Loucy (cell line): ENCODE measurements around the gene ZNF326.

Experiments used
- EZH2phosphoT487 ChIP-seq: fragments of 200-600 bp; IDR thresholded peaks from 2 replicates; pipeline ENCODE4 v1.6.1; 2018; ENCODE audit warnings: antibody characterized with exemption, mild to moderate bottlenecking, moderate library complexity, borderline replicate concordance
- TF ChIP-seq, protein P1 (sequence below): fragments of 200-600 bp; sonication (generic); conservative IDR thresholded peaks from 2 replicates; pipeline ENCODE4 v1.5.1; 2014; ENCODE audit warnings: mild to moderate bottlenecking, antibody characterized with exemption, low read length

DNA sequence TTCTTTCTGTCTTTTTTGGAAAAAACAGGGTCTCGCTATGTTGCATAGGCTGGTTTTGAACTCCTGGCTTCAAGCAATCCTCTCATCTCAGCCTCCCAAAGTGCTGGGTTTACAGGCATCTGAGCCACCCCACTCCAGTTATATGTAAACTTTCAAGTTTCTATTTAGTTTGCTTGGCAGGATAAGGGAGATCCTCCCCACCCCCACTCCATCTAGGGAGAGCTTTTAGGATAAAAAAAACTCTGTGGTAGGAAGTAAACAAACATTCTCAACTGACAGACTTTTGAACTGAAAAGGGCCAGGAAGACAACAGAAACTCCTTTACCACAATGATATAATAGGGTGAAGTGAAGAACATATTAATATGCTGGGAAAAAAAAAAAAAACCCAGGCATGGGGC lies 41.0 kb upstream of the ZNF326 start:
- TF ChIP-seq, protein P1, sequence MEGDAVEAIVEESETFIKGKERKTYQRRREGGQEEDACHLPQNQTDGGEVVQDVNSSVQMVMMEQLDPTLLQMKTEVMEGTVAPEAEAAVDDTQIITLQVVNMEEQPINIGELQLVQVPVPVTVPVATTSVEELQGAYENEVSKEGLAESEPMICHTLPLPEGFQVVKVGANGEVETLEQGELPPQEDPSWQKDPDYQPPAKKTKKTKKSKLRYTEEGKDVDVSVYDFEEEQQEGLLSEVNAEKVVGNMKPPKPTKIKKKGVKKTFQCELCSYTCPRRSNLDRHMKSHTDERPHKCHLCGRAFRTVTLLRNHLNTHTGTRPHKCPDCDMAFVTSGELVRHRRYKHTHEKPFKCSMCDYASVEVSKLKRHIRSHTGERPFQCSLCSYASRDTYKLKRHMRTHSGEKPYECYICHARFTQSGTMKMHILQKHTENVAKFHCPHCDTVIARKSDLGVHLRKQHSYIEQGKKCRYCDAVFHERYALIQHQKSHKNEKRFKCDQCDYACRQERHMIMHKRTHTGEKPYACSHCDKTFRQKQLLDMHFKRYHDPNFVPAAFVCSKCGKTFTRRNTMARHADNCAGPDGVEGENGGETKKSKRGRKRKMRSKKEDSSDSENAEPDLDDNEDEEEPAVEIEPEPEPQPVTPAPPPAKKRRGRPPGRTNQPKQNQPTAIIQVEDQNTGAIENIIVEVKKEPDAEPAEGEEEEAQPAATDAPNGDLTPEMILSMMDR: no peak
- TF ChIP-seq EZH2phosphoT487: no peak
